CD4-positive, alpha-beta T cell treated with Interleukin-21 for 1 hour (primary cell): ENCODE results near the gene MPND.

Source experiments
- DNase-seq: peaks from one replicate; pipeline ENCODE4 v3.0.0-alpha.2; 2020

The MPND gene

GRCh38 chr19:4368128-4368820, 24.9 kb downstream of the MPND start:
- no peak for DNase-seq

- peak; percentile 86 for DNase-seq
These were observed 25.9 kb downstream of the MPND start for GRCh38 chr19:4369109-4369887.

GRCh38 chr19:4369888-4370260, 26.5 kb downstream of the MPND start:
- peak; percentile 78 for DNase-seq

- DNase-seq = no peak
These were observed 27.2 kb downstream of the MPND start for GRCh38 chr19:4370418-4371041.

GRCh38 chr19:4371247-4372164, 28.1 kb downstream of the MPND start:
- DNase-seq = no peak

GRCh38 chr19:4372165-4373012, 29.0 kb downstream of the MPND start:
- DNase-seq = no peak

GRCh38 chr19:4373013-4373367, 29.6 kb downstream of the MPND start:
- DNase-seq = no peak

- DNase-seq = no peak
These were observed 30.5 kb downstream of the MPND start for GRCh38 chr19:4373601-4374497.

- DNase-seq = no peak
These were observed 31.3 kb downstream of the MPND start for GRCh38 chr19:4374498-4375163.

GRCh38 chr19:4375164-4376027, 32.0 kb downstream of the MPND start:
- DNase-seq = no peak

- no peak for DNase-seq
These were observed 32.8 kb downstream of the MPND start for GRCh38 chr19:4376028-4376670.

GRCh38 chr19:4376671-4376990, 33.3 kb downstream of the MPND start:
- no peak for DNase-seq

- DNase-seq = no peak
These were observed 33.8 kb downstream of the MPND start for GRCh38 chr19:4376991-4377781.

GRCh38 chr19:4378886-4379285, 35.5 kb downstream of the MPND start:
- no peak for DNase-seq

- peak; percentile 28 for DNase-seq
These were observed 36.3 kb downstream of the MPND start for GRCh38 chr19:4379383-4380253.

GRCh38 chr19:4380254-4380727, 36.9 kb downstream of the MPND start:
- peak; percentile 64 for DNase-seq
